Measurements from ENCODE around the gene TRIM54.

- TF ChIP-seq ELF4 (IDR thresholded peaks at IDR 0.05) (no peak), SP1 (IDR thresholded peaks at IDR 0.05) (no peak), TARDBP (IDR thresholded peaks at IDR 0.05) (no peak), SUZ12 (IDR thresholded peaks at IDR 0.05) (no peak), BHLHE40 (IDR thresholded peaks at IDR 0.05; ENCODE audit: borderline replicate concordance) (no peak), CTBP1 (IDR thresholded peaks at IDR 0.05; ENCODE audit: borderline replicate concordance) (no peak), FOXM1 (IDR thresholded peaks at IDR 0.05; ENCODE audit: borderline replicate concordance) (no peak), NFRKB (IDR thresholded peaks at IDR 0.05) (no peak), L3MBTL2 (conservative IDR thresholded peaks at IDR 0.05) (no peak), PKNOX1 (IDR thresholded peaks at IDR 0.05) (no peak), ZNF384 (IDR thresholded peaks at IDR 0.05) (no peak)
Observed at GRCh38 chr2:27236626-27237025, 45.6 kb upstream of the TRIM54 start.

Measured in HEK293T (cell line).